Stimulated activated naive CD4-positive, alpha-beta T cell treated with Interleukin-2 at 50 U/mL for 16 hours (primary cell): ENCODE measurements around the gene TSTD2.
"Not testable (repeated sequence)": the region's sequence is repeated elsewhere in the genome, so short reads cannot be mapped to it uniquely, and the experiment has no call there.

Experiments
- DNase-seq: peaks from one replicate; lab custom pipeline; 2025; lab: John Stamatoyannopoulos, UW

The TSTD2 gene

DNA sequence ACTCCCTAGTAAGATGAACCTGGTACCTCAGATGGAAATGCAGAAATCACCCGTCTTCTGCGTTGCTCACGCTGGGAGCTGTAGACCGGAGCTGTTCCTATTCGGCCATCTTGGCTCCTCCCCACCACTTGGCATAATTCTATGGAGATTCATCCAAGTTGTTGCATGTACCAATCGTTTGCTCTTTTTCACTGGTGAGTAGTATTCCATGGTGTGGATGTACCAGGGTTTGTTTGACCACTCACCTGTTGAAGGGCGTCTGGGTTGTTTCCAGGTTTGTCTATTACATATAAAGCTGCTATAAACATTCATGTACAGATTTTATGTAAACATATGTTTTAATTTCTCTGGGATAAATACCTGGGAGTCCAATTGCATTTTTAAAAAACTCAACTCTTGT is 46.3 kb downstream of the TSTD2 start:
- not testable (repeated sequence) for DNase-seq

DNA sequence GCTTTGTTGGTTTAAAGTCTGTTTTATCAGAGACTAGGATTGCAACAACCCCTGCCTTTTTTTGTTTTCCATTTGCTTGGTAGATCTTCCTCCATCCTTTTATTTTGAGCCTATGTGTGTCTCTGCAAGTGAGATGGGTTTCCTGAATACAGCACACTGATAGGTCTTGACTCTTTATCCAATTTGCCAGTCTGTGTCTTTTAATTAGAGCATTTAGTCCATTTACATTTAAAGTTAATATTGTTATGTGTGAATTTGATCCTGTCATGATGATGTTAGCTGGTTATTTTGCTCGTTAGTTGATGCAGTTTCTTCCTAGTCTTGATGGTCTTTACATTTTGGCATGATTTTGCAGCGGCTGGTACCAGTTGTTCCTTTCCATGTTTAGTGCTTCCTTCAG is 48.4 kb downstream of the TSTD2 start:
- not testable (repeated sequence) for DNase-seq

DNA sequence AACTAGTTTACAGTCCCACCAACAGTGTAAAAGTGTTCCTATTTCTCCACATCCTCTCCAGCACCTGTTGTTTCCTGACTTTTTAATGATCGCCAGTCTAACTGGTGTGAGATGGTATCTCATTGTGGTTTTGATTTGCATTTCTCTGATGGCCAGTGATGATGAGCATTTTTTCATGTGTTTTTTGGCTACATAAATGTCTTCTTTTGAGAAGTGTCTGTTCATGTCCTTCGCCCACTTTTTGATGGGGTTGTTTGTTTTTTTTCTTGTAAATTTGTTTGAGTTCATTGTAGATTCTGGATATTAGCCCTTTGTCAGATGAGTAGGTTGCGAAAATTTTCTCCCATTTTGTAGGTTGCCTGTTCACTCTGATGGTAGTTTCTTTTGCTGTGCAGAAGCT is 51.6 kb downstream of the TSTD2 start:
- DNase-seq, result not testable (repeated sequence)

DNA sequence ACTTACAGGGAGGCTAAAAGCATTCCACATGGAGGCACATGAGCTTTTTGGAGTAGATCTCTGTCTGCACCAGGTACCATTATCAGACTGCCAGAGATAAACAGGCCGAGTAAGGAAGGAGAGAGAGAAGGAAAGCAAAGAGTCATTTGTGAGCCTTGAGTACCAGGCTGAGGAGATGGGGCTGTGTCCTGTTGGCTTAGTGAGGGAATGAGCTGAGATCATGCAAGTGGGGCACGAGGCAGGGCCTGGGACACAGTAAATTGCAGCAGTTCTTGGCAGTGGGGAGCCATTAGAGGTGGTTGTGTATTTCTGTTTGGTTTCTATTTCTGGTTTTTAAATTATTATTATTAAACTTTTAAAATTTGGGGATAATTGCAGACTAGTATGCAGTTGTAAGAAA is 53.3 kb downstream of the TSTD2 start:
- DNase-seq, result no peak

DNA sequence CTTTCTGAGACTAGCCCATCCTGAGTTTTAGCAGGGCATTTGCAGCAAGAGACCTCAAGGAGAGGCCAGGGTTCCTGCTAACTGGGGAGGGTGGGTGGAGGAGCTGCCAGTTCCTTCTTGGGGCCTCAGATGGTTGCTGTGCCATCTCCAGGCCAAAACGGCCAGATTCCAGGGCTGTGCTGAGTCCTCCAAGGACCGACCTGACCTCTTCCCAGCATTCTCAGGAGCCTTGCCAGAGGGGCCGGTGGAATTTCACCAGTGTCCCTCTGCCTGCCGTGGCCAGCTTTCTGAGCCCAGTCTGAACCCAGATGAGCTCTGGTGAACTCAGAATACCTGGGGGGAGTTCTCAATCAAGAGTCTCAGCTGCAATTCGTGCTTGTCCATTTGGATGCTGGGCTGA is 54.3 kb downstream of the TSTD2 start:
- DNase-seq, result no peak

DNA sequence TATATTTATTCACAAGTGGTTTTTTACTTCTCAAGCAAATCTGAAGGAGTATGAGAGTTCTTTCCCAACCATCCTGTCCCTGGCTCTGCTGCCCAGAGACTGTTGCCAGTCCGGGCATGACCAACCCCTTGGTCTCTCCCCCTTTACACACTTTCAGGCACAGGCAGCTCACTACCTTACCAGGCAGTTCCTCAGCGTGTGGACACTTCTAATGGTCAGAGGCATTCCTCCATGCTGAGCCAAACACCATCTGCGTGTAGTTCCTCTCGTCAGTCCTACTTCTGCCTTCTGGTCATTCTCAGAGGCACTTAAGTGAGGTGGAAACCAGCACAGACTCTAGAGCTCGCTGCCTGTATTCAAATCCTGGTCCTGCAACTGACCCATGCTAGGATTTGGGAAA is 56.1 kb downstream of the TSTD2 start:
- no peak for DNase-seq

DNA sequence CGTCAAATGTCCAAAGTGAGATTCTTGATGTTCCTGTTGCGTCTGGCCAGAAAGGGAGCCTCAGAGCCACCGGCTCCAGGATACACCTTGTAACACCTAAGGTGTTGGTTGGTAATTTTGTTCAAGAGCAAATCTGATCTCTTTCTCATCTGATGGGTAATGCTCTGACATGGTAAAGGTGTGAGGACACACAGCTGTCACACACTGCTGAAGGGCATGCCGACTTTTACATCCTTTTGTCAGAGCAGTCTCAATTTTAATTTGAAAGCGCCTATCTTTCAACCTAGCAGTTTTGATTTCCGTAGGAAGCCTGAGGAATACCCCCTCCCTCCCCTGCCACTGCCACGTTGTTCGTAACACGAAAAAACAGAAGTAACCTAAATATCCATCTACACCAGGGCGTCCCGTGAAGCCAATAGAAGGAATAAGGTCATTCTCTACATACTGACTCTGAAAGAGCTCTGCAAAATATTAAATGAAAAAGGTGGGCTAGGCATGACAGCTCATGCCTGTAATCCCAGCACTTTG is 57.4 kb downstream of the TSTD2 start:
- DNase-seq, result no peak

DNA sequence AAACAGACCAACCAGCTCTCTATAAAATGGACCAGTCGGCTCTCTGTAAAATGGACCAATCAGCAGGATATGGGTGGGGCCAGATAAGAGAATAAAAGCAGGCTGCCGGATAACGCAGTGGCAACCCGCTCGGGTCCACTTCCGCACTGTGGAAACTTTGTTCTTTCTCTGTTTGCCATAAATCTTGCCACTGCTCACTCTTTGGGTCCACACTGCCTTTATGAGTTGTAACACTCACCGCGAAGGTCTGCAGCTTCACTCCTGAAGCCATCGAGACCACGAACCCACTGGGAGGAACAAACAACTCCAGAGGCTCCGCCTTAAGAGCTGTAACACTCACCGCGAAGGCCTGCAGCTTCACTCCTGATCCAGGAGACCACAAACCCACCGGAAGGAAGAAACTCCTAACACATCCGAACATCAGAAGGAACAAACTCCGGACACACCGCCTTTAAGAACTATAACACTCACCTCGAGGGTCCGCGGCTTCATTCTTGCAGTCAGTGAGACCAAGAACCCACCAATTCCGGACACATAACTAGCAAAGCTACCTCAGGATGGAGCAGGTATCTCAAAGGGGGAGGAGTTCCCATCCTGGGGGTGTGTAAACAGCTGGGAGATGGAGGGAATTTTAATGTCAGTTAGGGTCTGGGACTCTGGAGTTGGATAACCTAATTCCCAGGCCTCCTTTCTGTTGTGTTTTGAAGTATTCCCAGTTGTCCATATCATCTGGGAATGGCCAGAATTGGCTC is 58.1 kb downstream of the TSTD2 start:
- peak; percentile 8 for DNase-seq

DNA sequence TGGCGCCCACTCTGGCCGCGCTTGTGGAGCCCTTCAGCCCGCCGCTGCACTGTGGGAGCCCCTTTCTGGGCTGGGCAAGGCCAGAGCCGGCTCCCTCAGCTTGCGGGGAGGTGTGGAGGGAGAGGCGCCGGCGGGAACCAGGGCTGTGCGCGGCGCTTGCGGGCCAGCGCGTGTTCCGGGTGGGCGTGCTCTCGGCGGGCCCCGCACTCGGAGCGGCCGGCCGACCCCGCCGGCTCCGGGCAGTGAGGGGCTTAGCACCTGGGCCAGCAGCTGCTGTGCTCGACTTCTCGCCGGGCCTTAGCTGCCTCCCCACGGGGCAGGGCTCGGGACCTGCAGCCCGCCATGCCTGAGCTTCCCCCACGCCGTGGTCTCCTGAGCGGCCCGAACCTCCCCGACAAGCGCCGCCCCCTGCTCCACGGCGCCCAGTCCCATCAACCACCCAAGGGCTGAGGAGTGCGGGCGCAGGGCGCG is 59.0 kb downstream of the TSTD2 start:
- DNase-seq, result not testable (repeated sequence)

DNA sequence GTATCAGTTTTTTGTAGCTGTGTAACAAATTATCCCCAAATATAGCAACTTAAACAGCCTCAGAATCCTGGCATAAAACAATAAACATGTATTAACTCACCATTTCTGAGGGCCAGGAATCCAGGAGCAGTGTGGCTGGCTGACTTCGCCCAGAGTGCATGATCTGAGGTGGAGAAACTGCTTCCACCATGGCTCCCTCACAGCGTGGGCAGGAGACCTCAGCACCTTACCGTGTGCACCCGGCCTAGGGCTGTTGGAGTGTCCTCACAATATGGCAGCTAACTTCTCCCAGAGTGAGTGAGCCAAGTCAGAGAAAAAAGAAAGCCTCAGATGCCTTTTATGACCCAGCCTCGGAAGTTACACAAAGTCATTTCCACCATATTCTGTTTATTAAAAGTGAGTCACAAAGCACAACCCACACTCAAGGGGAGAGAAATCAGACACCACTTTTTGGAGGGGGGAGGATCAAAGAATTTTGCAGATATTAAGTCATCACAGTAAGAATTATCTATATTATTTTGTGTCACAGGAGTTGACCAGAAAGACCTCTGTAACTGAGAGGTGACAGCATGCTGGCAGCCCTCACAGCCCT is 59.6 kb downstream of the TSTD2 start:
- DNase-seq, result no peak

DNA sequence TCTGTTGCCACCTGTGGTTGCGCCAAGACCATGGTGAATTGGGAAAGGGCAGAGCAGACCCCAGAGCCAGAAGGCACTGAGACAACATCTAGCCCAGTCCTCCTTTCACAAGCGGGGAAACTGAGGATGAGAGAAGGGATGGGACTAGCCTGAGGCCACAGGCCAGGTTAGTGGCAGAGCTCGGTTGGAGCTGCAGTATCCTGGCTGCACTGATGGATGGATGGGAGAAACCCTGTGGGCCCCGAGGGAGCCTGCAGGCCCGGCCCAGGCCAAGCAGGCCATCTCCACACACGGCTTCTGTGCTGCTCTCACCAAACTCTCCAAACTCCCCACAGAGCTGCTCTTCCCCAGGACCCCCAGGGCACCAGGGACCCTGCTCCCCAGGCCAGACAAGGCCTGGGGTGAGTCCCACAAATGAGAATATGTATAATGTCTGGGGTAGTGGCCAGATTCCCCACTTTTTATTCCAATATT is 60.2 kb downstream of the TSTD2 start:
- DNase-seq, result no peak

DNA sequence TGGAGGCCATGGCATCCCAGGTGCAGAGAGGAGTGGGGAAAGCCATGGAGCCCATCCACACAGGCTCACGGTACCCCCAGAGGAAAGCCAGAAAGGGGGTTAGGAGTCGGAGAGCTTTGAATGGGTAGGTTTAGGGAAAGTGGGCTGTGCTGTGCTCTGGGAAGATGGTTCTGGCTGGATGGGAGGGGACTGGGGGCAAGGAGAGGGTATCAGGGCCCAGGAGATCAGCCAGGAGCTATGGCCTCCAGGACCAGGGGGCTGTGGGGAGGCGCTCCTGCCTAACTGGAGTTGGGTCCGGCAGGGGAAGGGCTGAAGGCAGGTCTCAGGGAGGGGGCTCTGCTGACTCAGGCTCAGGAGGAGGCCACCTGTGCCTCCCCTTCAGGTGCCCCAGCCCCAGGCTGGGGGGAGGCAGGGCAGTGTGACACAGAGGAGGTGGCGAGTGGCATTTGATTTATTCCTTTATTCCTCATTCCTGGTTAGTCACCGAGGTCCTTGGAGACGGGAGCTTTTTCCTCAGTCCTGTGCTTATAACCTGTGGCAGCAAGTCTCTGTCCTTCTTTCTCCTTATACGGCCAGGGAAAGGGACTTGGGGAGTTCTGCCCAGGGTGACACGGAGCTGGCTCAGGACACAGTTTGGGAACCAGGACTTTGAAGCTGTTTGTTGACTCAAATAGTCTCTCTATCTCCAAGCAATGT is 60.8 kb downstream of the TSTD2 start:
- no peak for DNase-seq

DNA sequence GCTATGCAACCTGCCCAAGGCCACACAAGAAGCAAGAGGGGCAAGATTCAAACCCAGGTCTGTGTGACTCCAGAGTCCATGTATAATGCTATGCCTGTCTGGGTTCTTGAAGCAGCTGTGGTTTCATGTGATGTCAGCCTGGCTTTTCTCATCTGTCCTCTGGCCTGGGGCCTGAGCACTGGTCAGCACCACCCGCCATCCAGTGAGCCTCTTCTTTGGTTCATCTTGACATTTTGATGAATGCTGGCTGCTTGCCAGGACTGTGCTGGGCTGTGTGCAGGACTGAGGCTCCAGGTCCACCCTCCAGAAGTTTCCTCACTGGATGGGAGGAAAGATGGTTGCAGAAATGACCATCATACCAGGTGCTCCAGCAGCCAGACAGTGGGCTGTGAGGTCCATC is 61.5 kb downstream of the TSTD2 start:
- no peak for DNase-seq

DNA sequence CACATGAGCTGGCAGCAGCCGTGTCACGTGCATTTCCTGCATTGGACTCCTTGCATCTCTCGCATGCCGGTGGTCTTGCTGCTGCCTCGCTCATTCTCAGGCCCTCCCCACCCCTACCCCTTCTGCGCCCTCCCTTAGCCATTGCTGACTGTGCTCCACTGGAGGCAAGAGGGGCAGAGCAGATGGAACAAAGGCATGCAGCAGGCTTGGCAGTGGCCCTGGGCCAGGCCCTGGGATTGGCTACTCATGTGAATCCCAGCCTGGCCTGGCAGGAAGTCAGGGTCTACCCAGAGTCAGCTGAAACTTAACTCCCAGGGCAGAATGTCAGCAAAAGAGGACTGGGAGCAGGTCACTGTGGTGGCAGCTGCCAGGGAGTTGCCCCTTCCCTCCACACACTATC is 62.3 kb downstream of the TSTD2 start:
- DNase-seq, result no peak

DNA sequence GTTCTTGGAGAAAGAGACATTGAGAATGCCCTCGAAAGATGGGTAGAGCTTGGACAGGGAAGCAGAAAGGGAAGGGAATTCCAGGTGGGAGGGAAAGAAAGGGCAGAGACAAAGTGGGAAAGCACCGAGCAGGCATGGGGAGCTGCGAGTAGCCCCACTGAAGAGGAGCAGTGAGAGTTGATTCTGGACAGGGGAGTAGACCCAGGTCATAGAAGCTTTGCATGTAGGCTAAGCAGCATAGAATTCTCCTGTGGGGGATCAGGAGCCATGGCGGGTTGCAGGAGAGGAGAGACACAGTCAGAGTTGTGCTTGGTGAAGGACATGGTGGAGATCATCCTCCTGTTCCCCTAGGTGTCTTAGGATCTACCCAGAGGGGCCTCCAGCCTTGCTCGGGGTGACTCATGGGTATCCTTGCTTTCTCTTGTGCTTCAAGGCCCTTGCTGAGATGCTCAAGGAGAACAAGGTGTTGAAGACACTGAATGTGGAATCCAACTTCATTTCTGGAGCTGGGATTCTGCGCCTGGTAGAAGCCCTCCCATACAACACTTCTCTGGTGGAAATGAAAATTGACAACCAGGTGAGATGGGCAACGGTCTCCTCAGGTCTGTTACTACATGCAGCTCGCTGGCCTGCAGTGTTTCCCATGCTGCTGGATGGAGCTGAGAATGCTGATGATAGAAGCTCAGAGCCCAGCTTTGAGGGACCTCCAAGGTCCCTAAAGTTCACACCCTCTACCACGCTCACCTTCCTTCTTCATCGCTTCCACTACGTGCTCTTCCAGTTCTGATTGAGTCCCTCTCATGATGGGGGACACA is 64.5 kb downstream of the TSTD2 start:
- no peak for DNase-seq

DNA sequence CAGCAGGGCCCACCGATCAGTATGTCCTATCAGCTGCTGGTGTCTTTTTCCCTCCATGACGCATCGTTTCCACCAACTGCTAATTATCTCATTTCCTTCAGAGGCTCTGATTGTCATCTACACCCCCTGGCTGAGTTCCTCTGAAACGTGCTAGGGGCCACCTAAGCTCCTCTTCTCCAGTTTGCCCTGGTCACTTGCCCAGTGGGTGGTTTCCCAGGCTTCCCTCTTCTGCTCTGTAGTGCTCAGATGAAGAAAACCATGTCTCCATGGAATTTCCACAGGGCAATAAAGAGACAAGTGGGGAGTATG is 65.3 kb downstream of the TSTD2 start:
- no peak for DNase-seq

DNA sequence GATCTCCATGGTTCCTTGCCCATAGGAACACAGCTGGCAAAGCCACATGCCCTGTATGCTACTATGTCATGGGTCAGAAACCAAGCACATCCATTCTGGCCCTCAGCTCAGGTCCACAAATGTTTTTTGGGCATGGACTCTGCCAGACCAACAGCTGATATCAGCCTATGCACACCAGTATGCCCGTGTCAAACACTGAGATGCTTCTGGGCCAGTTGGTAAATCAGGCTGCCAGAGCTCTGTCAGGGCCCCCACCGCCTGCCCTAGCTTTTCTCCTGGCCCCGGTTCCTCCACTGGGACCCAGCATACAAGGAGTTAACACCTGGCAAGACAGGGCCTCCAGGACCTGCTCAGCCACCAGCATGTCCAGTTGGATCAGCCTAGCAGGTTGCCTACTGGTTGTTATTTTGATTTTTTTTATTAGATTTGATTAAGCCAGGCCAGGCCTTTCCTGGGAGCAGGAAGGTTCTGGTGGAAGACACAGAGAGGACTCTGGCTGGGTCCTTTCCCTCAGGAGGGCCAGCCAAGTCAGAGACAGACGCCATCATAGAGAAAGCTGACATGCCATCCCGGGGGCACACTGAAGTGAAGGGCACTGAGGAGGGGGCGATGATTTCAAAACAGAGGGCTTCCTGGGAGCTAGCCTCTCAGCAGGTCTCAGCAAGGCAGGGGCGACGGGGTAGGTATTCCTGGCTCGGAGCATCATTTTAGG is 65.8 kb downstream of the TSTD2 start:
- no peak for DNase-seq

DNA sequence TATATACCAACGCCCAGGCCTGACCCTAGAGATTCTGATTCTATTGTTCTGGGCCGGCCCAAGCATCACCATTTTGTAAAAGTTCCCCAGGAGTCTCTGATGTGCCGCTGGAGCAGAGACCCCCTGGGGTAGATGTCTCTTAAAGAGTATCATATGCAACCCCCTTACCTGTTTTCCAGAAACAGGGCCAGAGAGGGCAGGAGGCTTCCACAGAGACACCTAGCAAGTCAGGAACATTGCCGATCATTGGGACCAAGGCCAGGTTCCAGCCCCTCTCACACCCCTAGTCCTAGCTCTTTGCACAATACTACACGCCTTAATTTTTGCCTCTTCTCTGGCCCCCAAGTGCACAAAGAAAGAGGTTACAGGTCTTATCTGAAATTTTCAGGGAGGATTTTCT is 67.9 kb downstream of the TSTD2 start:
- DNase-seq, result no peak

DNA sequence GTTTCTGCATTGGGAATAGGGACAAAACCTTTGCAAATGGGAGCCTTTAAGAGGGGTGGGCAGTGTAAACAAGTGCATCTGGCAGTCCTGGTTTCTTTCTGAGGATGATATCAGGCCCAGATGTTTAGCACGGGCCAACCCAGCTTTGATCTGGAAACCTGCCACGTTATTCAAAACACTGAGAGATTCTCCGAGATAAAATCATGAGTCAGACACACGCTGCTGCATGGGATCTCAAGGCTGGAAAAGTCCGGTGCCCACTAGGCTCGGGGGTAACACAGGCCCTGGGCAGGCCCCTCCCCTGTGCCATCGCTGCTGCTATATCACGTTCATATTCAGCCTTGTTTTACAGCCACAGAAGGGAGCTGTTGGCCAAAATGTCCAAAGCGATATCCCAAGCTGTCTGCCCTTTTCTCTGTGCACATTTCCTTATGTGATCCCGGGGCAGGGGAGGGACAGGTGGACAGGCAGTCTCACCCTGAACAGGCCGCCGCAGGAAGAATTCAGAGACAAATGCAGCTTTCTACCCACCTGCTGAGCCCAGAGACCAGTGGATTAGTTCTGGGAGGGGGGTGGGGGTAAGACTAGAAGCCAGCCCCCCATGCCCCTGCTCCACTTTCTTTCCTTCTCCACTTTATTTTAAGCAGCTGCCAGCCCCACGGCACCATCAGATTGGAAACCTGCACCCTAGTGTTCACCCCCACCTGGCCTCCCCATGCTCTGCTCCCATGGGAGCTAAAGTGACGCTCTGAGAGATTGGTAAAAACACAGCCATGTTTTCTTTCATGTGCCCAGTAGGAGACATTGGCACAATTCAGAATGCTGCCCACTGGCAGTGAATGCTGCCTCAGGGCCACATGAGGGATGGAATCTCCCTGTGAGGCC is 68.6 kb downstream of the TSTD2 start:
- no peak for DNase-seq

DNA sequence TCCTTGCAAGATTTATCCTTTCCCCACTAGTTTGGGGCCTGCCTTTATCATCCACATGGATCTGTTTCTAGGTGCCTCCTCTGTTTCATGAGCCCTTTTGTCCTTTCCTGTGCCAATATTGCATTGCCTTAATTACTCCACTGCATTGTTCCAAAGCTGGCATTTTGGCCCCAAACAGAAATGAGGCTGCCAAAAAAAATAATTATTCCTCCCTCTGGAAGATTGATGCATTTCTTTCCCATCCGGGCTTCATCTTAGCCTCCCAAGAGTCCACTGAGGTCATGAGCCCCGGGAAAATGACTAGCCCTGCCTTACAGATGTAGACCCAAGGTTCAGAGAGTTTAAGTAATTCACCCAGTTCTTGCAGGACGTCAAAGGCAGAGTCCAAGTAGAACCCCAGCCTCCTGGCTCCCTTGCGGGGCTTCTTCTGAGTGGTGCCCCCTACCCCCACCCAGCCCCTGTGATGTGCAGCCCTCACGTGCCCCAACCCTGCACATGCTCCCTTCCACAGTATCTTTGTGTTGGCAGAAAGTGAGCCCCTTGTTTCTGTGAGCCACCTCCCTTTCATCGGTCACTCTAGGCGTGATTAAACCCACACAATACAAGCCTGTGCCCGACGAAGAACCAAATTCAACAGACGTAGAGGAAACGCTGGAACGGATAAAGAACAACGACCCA is 69.6 kb downstream of the TSTD2 start:
- DNase-seq, result no peak
